GM18951 (cell line): Measurements from ENCODE around the gene NT5DC1.

Experiments
- POLR2A ChIP-seq: IDR thresholded peaks from 4 replicates; pipeline ENCODE4 v1.6.1; 2011; ENCODE audit warnings: mild to moderate bottlenecking; ENCODE audit not compliant: insufficient read length, insufficient read depth; ENCODE audit errors: extremely low read depth
- in situ Hi-C: fragments of 300-500 bp; cut with MboI; formaldehyde crosslinking; loops from one replicate; pipeline ENCODE4 v1.12.0; 2022; ENCODE audit warnings: low sequenced_read_pairs, mixed read lengths, inconsistent platforms; ENCODE audit not compliant: unreplicated experiment

The NT5DC1 gene

GRCh38 chr6:116238083-116238482, 137.4 kb downstream of the NT5DC1 start:
- in situ Hi-C loops, result no loop called here
- TF ChIP-seq POLR2A, result no peak

DNA sequence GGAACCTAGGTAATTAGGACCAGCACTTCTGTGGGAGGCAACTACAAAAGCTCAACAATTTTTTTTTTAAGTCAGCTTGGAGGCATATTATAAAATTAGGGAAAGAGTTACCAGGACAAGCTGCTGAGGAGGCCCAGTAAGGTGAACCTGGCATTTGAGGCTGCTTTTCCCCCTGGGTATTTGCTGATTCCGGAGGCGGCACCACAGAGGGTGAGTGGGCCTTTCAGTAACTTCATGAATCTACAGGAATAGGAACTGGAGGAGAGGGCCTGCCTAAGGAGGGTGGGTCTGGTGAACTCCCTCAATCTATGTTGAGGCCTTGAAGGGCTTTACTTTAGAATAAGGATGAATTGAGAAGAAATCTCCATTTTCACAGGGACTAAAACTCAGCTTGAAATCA, 138.6 kb downstream of the NT5DC1 start:
- no peak for TF ChIP-seq POLR2A
- in situ Hi-C loops, result no loop called here

DNA sequence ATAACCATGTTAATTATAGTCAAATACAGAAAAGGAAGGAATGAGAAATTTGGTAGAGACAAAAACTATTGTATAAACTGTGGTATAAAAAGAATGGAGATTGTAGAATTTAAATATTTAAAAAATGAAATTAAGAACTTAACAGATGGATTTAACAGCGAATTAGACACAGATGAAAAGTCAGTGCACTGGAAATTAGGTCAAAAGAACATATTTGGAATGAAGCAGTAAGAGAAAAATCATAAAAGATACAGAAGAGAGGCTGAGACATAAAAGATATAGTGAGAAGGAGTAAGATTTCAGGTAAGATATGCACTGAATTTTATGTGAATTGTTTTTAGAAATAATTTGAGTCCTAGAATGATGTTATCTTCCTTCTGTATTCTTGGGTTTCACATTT, 139.2 kb downstream of the NT5DC1 start:
- in situ Hi-C loops, result no loop called here
- TF ChIP-seq POLR2A, result no peak

- no peak for TF ChIP-seq POLR2A
- in situ Hi-C loops, result no loop called here
Measured at GRCh38 chr6:116244284-116244683, 143.6 kb downstream of the NT5DC1 start.

DNA sequence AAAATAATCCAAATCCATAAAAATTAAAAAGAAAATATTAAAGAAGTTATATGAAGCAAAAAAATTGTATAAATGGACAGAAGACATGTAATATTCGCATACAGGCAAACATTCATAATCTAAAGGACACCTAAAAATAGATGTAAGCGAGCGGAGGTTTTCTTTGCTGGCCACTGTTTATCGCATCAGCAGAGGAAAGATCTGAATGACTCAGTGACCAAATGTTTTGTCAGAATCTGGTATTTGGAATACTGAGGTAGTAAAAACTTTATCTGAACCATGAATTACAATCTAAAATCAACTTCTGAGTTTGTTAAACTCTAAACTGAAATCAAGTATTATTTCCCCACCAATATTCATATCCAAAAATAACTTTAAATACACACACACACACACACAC, 145.4 kb downstream of the NT5DC1 start:
- in situ Hi-C loops, result no loop called here
- no peak for TF ChIP-seq POLR2A

DNA sequence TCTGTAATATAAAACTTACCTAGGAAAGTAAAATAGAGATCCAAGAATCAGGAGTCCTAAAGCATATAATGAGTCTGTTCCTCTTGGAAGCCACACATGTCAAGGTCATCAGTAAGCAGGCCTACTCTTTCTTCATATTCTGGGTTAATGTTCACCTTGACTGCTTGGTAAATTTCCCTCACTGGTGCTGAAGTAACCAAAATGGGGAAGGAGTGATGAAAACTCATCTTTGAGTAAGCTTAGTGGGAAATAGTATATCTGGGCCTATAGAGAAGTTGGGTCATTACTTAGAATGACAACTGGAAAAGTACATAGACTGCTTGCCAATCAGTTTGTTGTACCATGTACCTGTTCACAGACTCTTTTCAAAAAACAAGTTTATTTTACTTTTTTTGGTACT, 146.6 kb downstream of the NT5DC1 start:
- no peak for TF ChIP-seq POLR2A
- in situ Hi-C loops, result no loop called here

DNA sequence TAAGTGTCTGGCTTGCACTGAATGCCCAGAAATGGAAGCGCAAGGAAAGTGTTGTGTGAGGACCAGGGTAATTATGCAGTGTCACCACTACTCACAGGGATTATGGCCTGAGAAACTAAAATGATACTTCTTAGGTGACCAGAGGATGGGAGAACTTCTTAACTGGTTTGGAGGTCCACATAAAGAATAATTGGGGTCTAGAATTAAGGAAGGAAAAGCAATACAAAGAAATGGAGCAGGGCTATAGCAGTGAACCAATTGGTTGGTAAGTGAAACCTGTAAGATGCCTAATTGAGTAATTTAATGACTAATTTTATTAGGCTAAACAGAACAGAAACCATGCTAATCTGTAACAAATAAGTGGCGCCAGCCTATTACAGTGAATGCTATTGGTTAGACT, 147.9 kb downstream of the NT5DC1 start:
- no peak for TF ChIP-seq POLR2A

DNA sequence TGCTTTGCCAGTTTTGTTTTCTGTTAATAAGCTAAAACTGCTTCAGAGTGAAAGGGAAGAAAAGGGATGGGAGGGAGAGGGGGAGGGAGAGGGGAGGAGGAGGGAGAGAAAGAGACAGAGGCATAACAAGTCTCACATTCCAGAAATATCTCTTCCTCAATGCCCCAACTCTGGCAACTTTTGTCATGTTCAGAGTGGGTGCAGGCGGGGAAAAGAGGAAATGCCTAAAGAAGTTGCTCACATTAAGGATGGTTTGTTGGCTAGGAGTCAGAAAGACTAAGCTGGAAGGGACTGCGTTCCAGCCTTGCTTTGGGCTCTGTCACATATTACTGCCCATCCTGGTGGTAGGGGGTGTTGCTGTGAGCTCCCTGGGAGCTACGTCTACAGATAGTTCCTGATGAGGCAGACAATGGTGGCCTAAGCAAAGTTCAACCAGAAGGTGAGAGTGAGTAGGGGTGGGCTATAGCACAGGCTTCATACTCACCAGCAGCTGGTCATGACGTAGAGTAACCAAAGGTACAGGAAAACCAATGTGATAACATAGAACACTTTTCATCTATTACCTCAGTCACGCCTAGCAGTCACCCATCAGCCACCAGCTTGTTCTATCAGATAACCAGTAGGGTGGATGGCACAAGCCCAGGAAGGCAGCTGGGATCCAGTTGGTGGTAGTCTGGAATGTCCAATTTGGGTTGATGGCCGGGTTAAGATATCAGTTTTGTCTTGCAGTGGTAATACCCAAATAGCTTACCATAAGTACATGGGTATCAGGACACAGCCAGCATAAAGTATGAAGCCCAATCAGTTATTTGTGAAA, 151.1 kb downstream of the NT5DC1 start:
- TF ChIP-seq POLR2A, result no peak
- in situ Hi-C loops, result loop anchor here (25.0 kb wide), 1 partner anchor 411 kb away; the partner anchor contains the start of gene ZUP1

More for the DNA sequence above, 147.9 kb downstream of the NT5DC1 start:
- in situ Hi-C loops, result no loop called here

DNA sequence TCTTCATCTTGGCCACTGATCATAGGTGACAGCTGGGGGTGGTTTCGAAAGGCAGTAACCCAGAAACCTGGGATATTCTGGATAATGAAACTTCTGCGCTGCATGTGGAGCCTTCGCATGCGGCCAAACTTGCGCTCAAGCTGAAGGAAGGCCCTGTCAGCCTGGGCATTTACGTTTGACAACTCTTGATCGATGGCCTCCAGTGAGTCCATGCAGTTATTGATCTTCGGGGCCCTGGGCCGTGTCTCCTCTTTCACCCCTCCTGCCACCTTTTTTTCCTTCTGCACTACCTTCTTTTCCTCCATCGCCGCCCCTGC, 152.5 kb downstream of the NT5DC1 start:
- in situ Hi-C loops, result loop anchor here (25.0 kb wide), 1 partner anchor 409 kb away; the partner anchor contains the start of gene ZUP1

DNA sequence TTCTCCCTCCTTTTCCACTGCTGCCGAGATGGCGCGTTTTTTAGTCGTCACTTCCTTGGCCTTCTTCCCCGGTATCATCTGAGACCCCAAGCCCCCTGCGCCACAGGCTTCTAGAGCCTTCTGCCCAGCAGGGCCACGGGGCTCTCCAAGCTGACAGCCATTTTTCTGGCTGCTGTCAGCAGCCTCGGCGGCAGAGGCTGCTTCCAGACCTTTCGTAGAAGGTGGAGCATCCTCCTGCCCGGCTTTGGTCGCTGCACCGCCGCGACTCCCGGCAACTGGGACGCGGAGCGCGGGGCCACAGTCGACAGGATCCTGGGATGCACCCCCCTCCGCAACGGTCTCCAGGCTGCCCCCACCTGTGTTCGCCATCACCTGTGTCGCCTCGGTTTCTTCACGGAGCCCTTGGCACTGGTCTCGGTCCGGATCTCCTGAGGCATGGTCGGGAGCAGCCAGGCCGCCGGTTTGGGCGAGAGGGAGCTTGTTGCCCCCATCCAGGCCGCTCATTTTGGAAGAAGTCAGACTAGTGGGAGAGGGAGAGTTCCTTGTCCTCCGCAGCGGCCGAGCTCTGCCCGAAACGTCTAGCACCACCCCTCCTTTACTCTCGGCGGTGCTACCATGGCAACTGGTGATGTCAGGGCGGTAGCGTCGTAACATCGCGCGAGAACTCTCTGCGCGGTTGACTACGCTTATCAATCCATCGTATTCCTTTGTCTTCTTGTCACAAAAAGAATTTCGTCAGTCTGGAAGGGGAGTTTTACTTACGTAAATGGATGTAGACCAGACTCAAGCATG, 153.0 kb downstream of the NT5DC1 start, which contains the start of gene TSPYL4:
TSPYL4 (minus strand) TSS at position 571 of the 792 bp plus-strand sequence; CDS start at position 504, 67 bp downstream.
- TF ChIP-seq POLR2A, result peak; percentile 65
- in situ Hi-C loops, result loop anchor here (25.0 kb wide), 1 partner anchor 409 kb away; the partner anchor contains the start of gene ZUP1

More for the DNA sequence above, 152.5 kb downstream of the NT5DC1 start:
- no peak for TF ChIP-seq POLR2A

DNA sequence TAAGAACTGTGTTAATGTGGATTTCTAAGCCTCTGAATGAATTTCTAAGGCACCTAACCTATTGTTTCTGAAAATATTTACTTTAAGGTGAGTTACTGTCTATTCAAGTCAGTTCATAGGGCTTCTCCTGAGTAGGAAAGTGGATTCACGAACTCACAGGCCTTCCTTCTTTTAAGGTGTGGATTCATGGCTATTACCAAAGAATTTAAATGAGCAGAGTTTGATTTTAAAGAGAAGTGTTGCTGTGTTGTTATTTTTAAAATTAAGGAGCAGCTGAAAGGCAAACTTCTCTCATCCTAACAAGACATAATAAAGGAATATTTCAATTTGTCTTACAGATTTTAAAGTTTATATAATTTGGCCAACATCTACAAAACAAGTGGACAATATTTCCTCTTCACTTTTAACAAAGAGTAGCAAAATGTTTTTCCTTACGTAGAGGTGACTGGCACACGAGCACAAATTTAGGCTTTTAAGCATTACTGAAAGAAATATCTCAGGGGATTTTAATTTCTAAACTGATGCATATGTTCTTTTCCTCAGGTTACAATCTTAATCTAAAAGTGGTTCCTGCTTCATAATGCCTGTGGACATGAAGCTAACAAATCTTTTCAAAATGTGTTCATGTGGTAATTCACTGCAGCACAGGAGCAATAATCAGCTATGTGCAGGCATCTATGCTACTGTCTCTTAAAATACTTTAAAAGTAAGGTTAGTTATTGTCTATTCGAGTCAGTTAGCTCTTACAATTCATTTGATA, 153.8 kb downstream of the NT5DC1 start:
- in situ Hi-C loops, result loop anchor here (25.0 kb wide), 1 partner anchor 408 kb away; the partner anchor contains the start of gene ZUP1
- no peak for TF ChIP-seq POLR2A

DNA sequence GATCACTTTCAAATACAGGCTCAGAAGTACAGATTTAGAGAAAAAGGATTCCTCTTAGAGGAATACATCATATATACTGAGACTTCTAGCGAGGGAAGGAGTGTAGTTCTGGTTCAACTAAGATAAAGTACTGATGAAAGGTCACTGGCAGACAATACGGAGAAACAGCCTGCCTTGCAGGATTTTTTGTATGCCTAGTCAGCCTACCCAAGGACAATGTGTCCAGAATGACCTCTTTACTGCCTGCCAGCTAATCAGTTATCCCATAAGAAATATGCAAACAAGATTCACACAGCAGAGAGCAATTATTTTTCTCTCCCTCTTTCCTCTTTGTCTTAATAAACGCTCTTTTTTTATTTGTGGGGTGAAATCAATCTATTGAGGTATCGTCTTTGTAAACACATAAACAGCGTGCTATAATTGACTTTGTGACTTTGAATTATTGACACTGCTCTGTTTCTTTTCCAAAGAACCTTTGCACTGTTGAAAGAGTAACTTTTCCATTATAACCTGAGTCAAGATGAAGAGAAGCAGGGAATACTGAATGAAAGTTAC, 154.7 kb downstream of the NT5DC1 start:
- no peak for TF ChIP-seq POLR2A
- in situ Hi-C loops, result loop anchor here (25.0 kb wide), 1 partner anchor 407 kb away; the partner anchor contains the start of gene ZUP1
